HepG2 (cell line): ENCODE data around the gene IRF7. TPM values are rescaled to one million over a fixed set of nuclear protein-coding genes. Genes with fewer than 3 reads are reported as not detected.

Experiments
- BCL3 ChIP-seq: sonication (generic); formaldehyde crosslinking; IDR thresholded peaks from 2 replicates; pipeline ENCODE4 v1.5.1; 2020; ENCODE audit warnings: mild to moderate bottlenecking, missing genetic modification reagents, moderate library complexity
- EED ChIP-seq: sonication (generic); formaldehyde crosslinking; IDR thresholded peaks from 2 replicates; pipeline ENCODE4 v1.5.0; 2020; ENCODE audit warnings: mild to moderate bottlenecking, missing genetic modification reagents
- FOXJ3 ChIP-seq: sonication (generic); formaldehyde crosslinking; IDR thresholded peaks from 2 replicates; pipeline ENCODE4 v1.4.0; 2020; ENCODE audit warnings: missing genetic modification reagents, mild to moderate bottlenecking, borderline replicate concordance
- HMG20A ChIP-seq: IDR thresholded peaks from 2 replicates; pipeline ENCODE4 v1.6.1; 2016; ENCODE audit warnings: borderline replicate concordance
- HNRNPUL1 ChIP-seq: fragments of 200-400 bp; formaldehyde crosslinking; IDR thresholded peaks from 2 replicates; pipeline ENCODE4 v1.6.1; 2017; ENCODE audit warnings: low read depth, mild to moderate bottlenecking, low read length, moderate library complexity
- JUN ChIP-seq: sonication (generic); formaldehyde crosslinking; IDR thresholded peaks from 2 replicates; pipeline ENCODE4 v1.4.0; 2020; ENCODE audit warnings: mild to moderate bottlenecking, missing genetic modification reagents
- KLF16 ChIP-seq, 2 experiments: sonication (generic) in 1 of 2; formaldehyde crosslinking in 1 of 2; IDR thresholded peaks; 2 replicates each; pipeline versions ENCODE4 v1.6.1 to v1.8.0; 2016 to 2023; ENCODE audit warnings: missing genetic modification reagents in 2 of 2, missing compliant biosample characterization in 1 of 2
- MAFG ChIP-seq: sonication (generic); formaldehyde crosslinking; IDR thresholded peaks from 2 replicates; pipeline ENCODE4 v1.5.1; 2020; ENCODE audit warnings: mild to moderate bottlenecking, missing genetic modification reagents
- MTF2 ChIP-seq: sonication (generic); formaldehyde crosslinking; IDR thresholded peaks from 2 replicates; pipeline ENCODE4 v1.5.0; 2020; ENCODE audit warnings: missing genetic modification reagents, borderline replicate concordance
- NR2F6 ChIP-seq, 2 experiments: IDR thresholded peaks; 2 replicates each; pipeline ENCODE4 v1.6.1; 2016; ENCODE audit warnings: antibody characterized with exemption in 1 of 2, mild to moderate bottlenecking in 1 of 2
- PAF1 ChIP-seq: IDR thresholded peaks from 2 replicates; pipeline ENCODE4 v1.6.1; 2016; ENCODE audit warnings: missing genetic modification reagents, missing compliant biosample characterization
- SIX1 ChIP-seq: sonication (generic); formaldehyde crosslinking; IDR thresholded peaks from 2 replicates; pipeline ENCODE4 v1.4.0; 2020; ENCODE audit warnings: missing genetic modification reagents, borderline replicate concordance
- SKIL ChIP-seq: sonication (generic); formaldehyde crosslinking; IDR thresholded peaks from 2 replicates; pipeline ENCODE4 v1.8.0; 2022; ENCODE audit warnings: missing genetic modification reagents, mild to moderate bottlenecking, moderate library complexity, borderline replicate concordance
- SMYD3 ChIP-seq: sonication (generic); formaldehyde crosslinking; IDR thresholded peaks from 2 replicates; pipeline ENCODE4 v1.8.1; 2023; ENCODE audit warnings: mild to moderate bottlenecking, missing genetic modification reagents
- SNRNP70 ChIP-seq: fragments of 200-400 bp; formaldehyde crosslinking; IDR thresholded peaks from 2 replicates; pipeline ENCODE4 v1.6.1; 2017; ENCODE audit warnings: mild to moderate bottlenecking, low read depth, low read length, moderate library complexity
- STAT5B ChIP-seq: sonication (generic); formaldehyde crosslinking; IDR thresholded peaks from 2 replicates; pipeline ENCODE4 v1.4.0; 2020; ENCODE audit warnings: missing genetic modification reagents
- THAP8 ChIP-seq: sonication (generic); formaldehyde crosslinking; IDR thresholded peaks from 2 replicates; pipeline ENCODE4 v1.5.1; 2020; ENCODE audit warnings: missing genetic modification reagents, mild to moderate bottlenecking, borderline replicate concordance
- TMF1 ChIP-seq: sonication (generic); formaldehyde crosslinking; IDR thresholded peaks from 2 replicates; pipeline ENCODE4 v1.8.1; 2022; ENCODE audit warnings: low read depth, missing genetic modification reagents
- ZBTB44 ChIP-seq: sonication (generic); formaldehyde crosslinking; IDR thresholded peaks from 2 replicates; pipeline ENCODE4 v1.4.0; 2020; ENCODE audit warnings: missing genetic modification reagents
- ZMAT3 ChIP-seq: sonication (generic); formaldehyde crosslinking; conservative IDR thresholded peaks from 2 replicates; pipeline ENCODE4 v1.7.0; 2021; ENCODE audit warnings: missing genetic modification reagents
- ZNF251 ChIP-seq: sonication (generic); formaldehyde crosslinking; IDR thresholded peaks from 2 replicates; pipeline ENCODE4 v1.9.0; 2021; ENCODE audit warnings: mild to moderate bottlenecking, missing genetic modification reagents
- ZNF274 ChIP-seq: sonication (generic); formaldehyde crosslinking; IDR thresholded peaks from 2 replicates; pipeline ENCODE4 v1.5.1; 2020; ENCODE audit warnings: mild to moderate bottlenecking, missing genetic modification reagents
- ZNF563 ChIP-seq: sonication (generic); formaldehyde crosslinking; IDR thresholded peaks from 2 replicates; pipeline ENCODE4 v1.8.0; 2022; ENCODE audit warnings: mild to moderate bottlenecking, moderate library complexity, missing genetic modification reagents
- ZNF607 ChIP-seq: sonication (generic); formaldehyde crosslinking; IDR thresholded peaks from 2 replicates; pipeline ENCODE4 v1.5.1; 2020; ENCODE audit warnings: missing genetic modification reagents, mild to moderate bottlenecking, borderline replicate concordance
- ZNF644 ChIP-seq: IDR thresholded peaks from 2 replicates; pipeline ENCODE4 v1.6.1; 2016; ENCODE audit warnings: low read depth
- ZNF713 ChIP-seq: sonication (generic); formaldehyde crosslinking; IDR thresholded peaks from 2 replicates; pipeline ENCODE4 v1.4.0; 2020; ENCODE audit warnings: mild to moderate bottlenecking, missing genetic modification reagents
- ZNF883 ChIP-seq: sonication (generic); formaldehyde crosslinking; IDR thresholded peaks from 2 replicates; pipeline ENCODE4 v1.5.1; 2020; ENCODE audit warnings: mild to moderate bottlenecking, missing genetic modification reagents; ENCODE audit errors: not compliant biosample characterization
- ZSCAN12 ChIP-seq: sonication (generic); formaldehyde crosslinking; IDR thresholded peaks from 2 replicates; pipeline ENCODE4 v1.9.0; 2021; ENCODE audit warnings: mild to moderate bottlenecking, missing genetic modification reagents
- polyA plus RNA-seq, 8 experiments: library from polyadenylated mRNA; depleted of rRNA in 3 of 8; stranded (reverse) in 7 of 8; unstranded in 1 of 8; fragments of >200 nt; fragmentation: Illumina TruSeq in 4 of 8; extraction: Trizol in 4 of 8; gene quantifications; 2 replicates each; pipeline versions ENCODE4 v1.2.1 to v1.2.3, GENCODE V29; 2011 to 2016; ENCODE audit warnings: low read depth in 4 of 8, missing spikeins in 1 of 8, mixed read lengths in 1 of 8; ENCODE audit not compliant: insufficient read depth in 1 of 8
- total RNA-seq, 5 experiments: library from RNA; depleted of rRNA; stranded (reverse); fragments of >200 nt; fragmentation: Illumina TruSeq; extraction: Trizol; gene quantifications; 2 replicates each; pipeline ENCODE4 v1.2.3, GENCODE V29; 2016; ENCODE audit warnings: low read depth in 1 of 5

Gene IRF7
- total and polyA plus RNA-seq, 2 of the 13 experiments (the other 11 are each of a cell fraction or from before 2014, with no cell fraction given): not detected

- no peak for TF ChIP-seq NR2F6 (IDR thresholded peaks at IDR 0.05)
- peak; percentile 52; the same call in 1 of the 2 replicates for TF ChIP-seq NR2F6 (CRISPR knock-in tag; IDR thresholded peaks at IDR 0.05)
- TF ChIP-seq ZMAT3: no peak
- TF ChIP-seq ZNF607: no peak
- TF ChIP-seq ZNF713 (CRISPR knock-in tag): no peak
- TF ChIP-seq ZNF644: no peak
- no peak for TF ChIP-seq ZNF274 (CRISPR knock-in tag)
- TF ChIP-seq EED (CRISPR knock-in tag): no peak
- TF ChIP-seq SIX1 (CRISPR knock-in tag): no peak
- no peak for TF ChIP-seq PAF1 (CRISPR knock-in tag)
- TF ChIP-seq ZNF251 (CRISPR knock-in tag): no peak
- no peak for TF ChIP-seq ZSCAN12 (CRISPR knock-in tag)
- no peak for TF ChIP-seq JUN
- no peak for TF ChIP-seq KLF16 (CRISPR knock-in tag; IDR thresholded peaks at IDR 0.05)
- no peak for TF ChIP-seq ZNF563 (CRISPR knock-in tag)
- TF ChIP-seq SMYD3 (CRISPR knock-in tag): no peak
- TF ChIP-seq MAFG (CRISPR knock-in tag): no peak
- no peak for TF ChIP-seq STAT5B (CRISPR knock-in tag)
- no peak for TF ChIP-seq HMG20A
- TF ChIP-seq FOXJ3: no peak
- TF ChIP-seq MTF2: no peak
- TF ChIP-seq ZBTB44 (CRISPR knock-in tag): no peak
- no peak for TF ChIP-seq BCL3 (CRISPR knock-in tag)
- no peak for TF ChIP-seq TMF1 (CRISPR knock-in tag)
- no peak for TF ChIP-seq SKIL (CRISPR knock-in tag)
- TF ChIP-seq THAP8 (CRISPR knock-in tag): no peak
- TF ChIP-seq SNRNP70: no peak
- no peak for TF ChIP-seq HNRNPUL1
- no peak for TF ChIP-seq ZNF883 (CRISPR knock-in tag)
These were observed 42.0 kb upstream of the IRF7 start (continued) for GRCh38 chr11:657691-658126.
